GM18511 (cell line): ENCODE data around the gene LCT.
A peak's percentile ranks its signal among the peaks of the same experiment; 100 is the strongest.
"Not testable (repeated sequence)": the region's sequence is repeated elsewhere in the genome, so short reads cannot be mapped to it uniquely, and the experiment has no call there.

Experiments used
- ATAC-seq: cut with Tn5 transposase; IDR thresholded peaks from one replicate; pipeline ENCODE4 v1.9.1; 2021; ENCODE audit warnings: mild to moderate bottlenecking, moderate library complexity; ENCODE audit not compliant: unreplicated experiment

Gene LCT

DNA sequence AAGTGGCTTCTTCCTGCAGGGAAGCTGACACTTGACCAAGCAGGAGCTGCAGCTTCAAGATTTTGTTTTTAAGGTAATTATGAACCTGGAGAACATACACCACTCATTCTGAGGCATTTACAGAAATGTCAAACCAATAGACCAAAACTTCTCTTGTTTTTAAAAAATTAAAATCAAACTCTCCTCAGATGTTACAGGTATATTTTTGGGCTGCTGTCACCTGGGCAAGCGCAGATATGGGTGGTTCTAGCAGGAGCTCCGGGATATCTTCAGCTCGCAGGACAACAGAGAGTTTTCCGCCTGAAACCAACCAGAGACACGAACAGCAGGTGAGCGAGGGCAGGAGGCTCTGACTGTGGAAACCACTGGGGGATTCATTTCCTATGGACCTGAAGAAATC is 4.1 kb downstream of the LCT start:
- no peak for ATAC-seq

DNA sequence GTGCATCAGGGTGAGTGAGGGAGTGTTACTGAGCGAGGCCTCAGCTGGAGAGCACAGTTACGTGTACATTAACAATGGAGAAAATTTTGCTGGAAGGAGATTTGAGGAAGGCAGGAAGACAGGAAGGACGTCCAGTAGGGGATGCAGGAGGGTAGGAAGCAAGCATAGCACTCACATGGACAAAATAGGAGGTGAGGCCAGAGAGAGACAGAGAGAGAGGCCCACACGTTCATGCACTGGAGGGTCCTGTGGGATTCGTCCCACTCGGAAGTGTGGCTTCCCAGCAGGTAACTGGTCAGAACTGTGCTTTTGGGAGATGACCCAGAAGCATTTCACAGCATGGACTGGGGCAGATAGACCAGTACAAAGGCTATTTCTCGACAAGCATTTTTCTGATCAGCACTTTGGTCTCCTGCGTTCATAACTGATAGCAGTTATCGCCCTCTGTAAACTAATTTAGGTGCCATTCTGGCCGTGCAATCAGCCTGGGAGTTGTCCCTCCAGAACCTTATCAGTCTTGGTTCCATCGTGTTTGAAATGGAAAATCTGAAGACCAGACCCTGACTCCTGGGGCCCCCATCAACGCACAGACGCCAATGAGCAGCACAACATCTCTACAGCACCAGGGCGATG is 5.7 kb downstream of the LCT start:
- no peak for ATAC-seq

DNA sequence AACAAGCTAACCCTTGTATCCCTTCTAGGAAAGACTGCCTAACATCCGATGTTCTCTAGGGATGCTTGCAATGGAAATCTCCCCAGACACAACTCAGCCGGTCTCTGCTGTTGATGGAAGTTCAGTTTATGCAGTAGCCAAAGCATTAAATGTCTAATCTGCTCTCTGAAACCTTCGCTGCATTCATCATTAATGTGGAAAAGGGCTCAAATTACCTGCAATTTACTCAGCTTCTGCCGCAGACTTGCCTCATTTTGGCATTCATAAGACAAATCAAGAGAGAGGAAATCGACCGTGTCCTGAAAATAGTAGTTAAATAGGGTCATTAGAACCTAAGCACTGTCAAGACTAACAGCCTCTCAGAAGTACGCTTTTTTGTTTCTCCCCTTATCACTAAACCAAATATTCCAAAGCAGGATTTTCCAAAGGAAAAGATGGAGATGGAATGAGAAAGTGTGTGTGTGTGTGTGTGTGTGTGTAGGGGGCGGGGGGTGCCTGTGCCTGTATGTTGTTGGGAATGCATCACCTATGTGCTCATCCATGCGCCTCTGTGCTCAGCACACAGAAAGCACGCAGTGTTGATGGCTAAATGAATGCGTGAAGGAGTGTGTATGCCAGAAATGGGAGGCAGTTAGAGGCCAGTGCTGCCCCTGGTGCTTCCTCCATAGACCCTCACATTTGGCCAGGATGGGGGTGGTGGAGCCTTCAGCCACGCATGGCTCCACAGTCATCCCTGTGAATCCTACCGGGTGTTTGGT is 7.4 kb downstream of the LCT start:
- no peak for ATAC-seq

DNA sequence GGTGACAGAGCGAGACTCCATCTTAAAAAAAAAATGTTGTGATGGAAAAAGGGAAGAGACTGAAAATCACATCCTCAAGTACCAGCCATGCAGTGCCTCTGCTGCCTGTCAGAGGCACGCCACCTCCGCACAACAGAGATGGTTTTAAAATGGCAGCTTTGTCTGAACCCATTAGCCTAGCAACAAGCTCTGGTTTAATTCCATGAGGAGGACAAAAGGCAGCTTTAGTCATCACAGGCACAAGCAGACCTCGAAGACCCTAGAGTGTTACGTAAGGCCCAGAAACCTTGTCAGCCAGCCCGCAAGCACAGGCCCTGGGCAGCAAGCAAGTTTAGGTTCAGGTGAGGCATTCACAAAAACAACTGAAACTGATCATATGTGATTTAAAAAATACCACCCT is 10.4 kb downstream of the LCT start:
- ATAC-seq, result no peak

DNA sequence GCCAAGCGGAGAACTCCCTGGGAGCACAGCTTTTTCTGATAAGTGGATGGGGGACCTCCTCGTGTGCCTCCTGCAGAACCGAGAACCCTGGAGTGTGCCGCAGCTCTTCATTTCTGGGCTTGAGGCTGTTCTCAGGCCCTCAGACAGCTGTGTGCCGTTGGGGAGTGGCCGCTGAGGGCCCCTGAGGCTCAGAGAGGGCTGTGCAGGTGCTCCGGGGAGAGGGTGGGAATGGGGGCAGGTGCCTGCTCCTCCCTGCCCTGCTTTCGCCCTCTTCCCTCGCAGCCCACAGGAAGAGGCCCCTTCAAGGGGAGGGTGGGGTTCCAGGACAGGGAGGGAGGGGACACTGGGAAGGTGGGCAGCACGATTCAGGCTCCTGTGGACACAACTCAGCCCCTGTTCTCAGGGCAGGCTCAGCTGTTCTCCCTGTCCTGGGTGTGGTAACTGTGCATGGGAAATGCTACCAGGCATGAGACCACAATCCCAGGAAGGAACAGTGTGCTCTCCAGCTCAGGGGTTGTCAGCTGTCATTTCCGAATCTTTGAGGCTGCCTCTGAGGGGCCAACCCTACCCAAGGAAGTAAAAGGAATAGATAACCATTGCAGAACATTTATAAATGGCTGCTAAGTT is 11.3 kb downstream of the LCT start:
- no peak for ATAC-seq

DNA sequence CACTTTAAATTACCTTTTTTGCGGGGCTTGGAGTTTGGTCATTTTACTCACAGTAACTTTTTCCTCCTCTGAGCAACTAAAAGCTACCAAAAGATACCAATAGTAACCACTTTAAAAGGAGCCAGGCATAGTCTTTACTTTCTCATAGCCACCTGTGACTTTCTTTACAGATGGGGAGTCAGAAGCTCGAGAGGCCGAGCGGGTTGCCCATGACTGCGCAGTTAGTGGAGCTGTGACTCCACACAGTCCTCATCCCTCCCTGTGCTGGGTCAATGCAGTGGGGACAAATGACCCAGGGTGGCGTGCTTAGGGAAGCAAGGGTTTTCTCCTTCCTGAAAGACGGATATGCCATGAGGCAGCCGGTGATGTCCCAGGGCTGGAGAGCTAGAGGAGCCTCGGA is 11.9 kb downstream of the LCT start:
- no peak for ATAC-seq

DNA sequence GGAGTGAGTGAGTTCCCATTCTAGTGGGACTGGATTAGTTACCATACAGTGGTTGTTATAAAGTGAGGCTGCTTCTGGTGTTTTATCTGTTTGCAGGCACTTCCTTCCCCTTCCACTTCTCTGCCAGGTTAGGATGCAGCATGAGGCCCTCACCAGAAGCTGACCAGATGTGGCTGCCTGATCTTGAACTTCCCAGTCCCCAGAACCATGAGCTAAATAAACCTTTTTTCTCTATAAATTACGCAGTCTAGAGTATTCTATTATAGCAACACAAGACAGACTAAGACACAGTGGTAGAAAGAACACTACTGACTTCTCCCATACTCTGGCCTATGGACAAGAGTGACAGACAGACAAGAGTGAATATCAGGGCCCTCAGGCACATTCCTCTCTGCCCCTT is 14.1 kb downstream of the LCT start:
- no peak for ATAC-seq

DNA sequence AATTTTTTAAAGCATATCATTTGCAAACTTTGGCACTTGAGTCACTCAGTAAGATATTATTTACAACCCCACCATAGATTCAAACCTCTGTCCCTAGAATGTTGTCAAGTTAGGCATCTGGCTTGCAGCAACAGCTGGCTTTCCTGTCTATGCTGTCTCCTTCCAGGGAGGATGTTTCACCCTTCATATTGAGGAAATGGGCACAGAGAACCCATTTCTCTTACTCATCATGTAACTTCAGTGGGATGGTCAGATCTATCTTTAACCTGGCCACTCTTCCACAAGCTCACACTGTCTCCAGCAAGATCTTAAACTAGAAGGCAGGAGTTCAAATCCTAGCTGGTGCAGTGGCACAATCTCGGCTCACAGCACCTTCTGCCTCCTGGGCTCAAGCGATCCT is 15.8 kb downstream of the LCT start:
- no peak for ATAC-seq

DNA sequence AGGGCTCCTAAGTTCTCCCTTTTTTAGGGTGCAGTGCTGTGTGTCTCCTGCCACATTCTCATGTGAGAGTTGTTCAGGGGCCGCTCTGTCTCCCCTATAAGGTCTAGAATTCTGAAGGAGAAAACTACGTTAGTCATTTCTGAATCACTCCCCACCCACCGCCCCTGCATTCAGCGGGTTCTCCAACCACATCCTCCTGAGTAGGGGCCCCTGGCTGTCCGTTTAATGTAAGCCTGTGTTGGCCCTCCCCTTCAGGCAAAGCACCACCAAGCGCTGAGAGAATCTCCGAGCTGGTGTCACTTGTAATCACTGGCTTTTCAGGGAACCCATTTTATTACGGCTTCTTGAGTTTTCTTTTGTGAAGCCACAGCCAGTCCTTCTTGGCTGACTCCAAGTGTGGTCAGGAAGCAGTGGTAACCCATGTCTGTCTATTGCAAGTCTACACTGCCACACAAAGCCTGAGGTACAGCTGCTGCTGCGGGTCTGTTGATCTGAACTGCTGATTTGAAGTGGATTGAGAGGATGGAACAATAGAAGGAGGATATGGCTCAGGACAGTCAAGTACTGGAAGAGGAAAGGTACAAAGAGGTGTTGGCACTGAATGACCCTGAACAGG is 16.9 kb downstream of the LCT start:
- peak; percentile 95 for ATAC-seq

DNA sequence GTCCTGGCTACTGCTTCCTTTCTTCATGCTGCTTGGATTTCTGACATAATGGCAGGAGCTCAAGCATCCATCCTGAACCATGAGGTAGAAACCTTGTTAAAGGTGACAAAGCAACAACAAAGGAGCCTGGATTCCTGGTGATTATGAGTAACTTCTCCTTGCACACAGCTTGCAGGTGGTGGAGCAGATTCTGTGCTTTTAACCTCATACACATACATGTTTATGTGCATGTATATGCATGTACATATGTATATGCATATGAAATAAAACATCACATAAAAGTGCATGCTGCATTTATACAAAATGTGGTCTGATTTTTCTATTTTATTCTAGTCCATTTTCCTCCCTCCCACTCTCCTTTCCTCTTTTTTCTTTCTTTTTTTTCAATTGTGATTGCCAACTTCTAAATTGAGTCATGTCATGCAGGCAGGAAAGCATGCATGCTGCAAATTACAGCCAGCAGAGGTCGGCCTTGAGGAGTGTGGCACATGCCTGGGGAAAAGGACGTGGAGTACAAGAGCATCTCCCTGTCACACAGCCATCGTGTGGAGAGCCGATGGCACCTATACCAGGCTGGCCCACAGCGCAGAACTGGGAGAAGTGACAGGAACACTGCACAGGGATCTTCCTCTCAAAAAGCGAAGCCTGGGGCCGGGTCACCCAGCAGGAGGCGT is 17.9 kb downstream of the LCT start:
- ATAC-seq, result no peak

DNA sequence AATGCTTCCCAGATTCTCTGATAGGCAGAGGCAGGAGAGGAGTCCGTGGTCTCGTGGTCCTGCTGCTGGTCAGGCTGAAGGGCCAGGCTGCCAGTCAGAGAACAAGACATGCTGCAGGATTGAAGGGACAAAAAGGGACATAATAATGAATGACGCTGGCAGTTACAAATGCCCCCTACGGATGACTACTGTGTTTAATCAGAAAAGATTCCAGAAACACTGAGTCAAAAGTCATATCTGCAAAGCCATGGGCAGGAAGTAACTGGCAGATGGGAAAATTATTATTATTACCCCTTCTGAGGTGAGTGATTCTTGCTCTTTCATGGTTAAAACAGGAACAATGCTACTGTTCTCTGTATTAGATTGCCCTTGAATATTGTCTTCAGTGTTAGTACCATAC is 19.0 kb downstream of the LCT start:
- no peak for ATAC-seq

DNA sequence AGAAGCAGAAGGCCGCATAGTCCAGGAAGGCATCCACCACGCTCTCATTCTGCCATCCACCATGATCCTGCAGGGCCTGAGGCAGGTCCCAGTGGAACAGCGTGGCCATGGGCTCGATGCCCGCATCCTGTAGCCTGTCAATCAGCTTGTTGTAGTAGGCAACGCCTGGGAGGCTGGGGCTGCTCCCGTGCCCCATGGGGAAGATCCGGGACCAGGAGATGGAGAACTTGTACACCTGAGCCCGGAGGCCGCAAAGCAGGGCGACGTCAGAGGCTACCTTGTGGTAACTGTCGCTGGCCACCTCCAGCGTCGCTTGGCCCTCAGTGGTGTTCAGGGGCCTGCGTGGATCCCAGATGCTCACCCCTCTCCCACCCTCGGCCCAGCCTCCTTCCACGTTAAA is 19.5 kb downstream of the LCT start:
- no peak for ATAC-seq

DNA sequence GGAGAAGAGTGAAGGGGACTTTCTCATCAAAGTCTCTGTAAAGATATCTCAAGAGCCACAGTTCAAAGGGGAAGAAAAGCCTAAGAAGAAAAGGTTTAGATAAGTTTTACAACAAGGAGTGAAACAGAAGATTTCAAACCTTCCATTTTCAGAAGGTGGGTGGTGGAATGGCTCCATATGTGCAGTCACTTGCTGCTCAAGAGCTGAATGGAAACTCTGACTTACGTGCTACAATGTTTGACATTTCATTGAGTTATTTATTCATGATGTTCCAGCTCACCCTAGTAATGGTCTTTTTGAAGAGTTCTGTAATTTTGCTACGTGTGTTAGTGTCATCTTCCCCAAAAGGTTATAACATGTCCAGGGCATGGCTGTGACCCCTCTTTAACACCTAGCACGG is 21.7 kb downstream of the LCT start:
- no peak for ATAC-seq

DNA sequence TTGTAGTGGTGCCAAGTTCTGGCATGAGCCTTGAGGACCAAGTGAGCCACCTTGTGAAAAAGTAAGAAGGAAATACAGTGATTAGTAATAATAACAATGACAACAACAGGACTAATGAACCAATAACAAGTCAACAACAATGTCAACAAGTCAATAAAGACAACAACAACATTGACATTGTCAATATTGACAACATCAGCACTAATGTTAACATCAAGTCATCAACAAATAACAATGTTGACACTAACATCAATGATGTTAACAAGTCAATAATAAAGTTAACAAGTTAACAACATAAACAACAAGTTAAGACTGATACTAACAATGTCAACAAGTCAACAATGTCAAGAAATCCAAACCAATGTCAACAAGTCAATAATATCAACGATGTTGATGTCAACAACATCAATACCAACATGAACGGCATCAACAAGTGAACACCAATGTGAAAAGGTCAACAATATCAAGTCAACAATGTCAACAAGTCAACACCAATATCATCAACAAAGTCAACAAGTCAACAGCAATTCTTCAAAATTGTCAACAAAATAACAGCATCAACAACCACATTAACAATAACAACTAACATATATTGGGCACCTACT is 24.0 kb downstream of the LCT start:
- ATAC-seq, result no peak

DNA sequence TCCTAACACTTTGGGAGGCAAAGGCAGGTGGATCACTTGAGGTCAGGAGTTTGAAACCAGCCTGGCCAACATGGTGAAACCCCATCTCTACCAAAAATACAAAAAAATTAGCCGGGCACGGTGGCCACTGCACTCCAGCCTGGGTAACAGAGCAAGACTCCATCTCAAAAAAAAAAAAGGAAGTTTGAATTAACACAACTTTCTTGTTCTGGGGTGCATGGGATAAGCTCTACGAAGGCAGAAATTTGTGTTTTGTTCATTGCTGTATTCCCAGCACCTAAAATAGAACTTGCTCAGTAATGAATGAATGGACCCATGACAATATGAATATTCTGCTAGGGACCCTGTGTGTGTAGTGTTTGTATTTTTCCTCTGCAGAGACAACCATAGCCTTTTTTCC is 29.1 kb downstream of the LCT start:
- not testable (repeated sequence) for ATAC-seq

DNA sequence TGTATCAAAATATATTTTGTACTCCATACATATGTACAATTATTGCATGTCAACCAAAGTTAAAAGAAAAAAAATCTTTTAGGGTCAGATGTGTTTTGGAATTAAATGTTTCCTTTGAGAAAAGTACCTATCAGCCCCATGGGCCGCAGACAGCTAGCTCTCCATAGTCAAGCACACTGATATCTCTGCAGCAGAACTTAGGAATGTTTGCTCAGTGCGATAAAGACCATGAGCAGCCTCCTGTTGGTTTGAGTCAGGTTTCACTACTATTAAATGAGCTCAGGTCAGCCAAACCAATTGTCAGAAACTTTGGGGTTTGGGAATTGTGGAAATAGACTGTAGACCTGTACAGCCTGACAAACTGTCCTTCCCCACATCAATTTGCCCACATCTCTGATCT is 33.7 kb downstream of the LCT start:
- ATAC-seq, result no peak

DNA sequence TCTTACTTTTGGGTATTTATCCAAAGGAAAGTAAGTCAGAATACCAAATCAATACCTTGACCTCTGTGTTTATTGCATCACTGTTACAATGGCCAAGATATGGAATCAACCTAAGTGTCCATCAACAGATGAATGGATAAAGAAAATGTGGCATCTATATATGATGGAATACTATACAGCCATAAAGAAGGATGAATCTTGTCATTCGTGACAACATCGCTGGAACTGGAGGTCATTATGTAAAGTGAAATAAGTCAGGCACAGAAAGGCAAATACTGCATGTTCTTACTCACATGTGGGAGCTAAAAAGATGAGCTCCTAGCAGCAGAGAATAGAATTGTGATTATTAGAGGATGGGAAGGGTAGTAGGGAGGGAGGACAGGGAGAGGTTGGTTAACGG is 34.6 kb downstream of the LCT start:
- no peak for ATAC-seq

DNA sequence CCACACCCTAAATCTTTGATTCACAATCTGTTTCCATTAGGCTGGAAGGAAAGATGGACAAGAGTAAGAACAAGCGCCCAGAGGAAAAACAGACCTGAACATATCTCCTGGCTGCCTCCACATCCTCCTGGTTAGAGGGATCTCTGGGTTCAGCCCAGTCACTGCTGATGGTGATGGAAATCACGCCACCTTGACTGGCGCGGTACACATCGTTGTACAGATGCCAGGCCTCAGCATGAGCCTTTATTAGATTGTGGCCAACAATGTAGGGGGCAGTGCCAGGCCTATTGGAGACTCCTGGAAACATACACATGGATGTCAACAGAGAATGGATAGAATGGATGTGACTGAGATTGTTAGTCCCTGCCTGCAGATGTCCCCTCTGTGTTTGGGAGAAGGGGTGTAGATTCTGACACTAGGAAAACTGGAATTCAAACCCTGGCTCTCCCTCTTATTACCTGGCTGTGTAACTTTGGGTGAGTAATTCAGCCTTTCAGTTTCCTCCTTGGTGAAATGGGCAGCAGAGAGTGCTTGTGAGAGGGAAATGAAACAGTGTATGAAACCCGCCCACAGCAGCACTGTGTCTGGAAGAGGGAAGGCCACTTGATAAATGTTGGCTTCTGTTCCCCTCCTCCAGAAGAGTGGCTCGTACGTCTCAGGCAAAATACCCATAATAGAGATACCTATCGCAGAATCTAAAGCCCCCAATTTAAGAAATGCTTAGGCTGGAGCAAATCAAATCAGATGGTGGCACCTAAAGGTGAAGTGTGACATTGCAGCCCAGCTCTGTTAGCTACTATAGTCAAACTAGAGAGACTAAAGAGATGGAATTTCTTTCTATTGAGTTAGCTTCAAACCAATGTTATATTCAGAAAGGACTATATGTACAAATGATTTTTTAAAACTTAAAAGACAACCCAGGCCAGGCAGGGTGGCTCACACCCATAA is 36.2 kb downstream of the LCT start:
- no peak for ATAC-seq

DNA sequence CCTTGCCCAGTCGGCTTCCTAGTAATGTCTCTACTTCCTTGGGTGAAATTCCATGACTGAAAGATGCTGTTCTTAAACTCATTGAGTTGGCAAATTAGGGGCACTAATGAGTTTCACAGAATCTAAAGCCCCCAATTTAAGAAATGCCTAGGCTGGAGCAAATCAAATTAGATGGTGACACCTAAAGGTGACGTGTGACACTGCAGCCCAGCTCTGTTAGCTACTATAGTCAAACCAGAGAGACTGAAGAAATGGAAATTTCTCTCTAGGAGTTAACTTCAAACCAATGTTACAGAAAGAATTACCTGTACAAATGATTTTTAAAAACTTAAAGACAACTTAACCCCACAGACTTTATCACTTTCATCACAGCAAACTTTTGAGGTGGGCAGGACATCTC is 37.2 kb downstream of the LCT start:
- no peak for ATAC-seq

DNA sequence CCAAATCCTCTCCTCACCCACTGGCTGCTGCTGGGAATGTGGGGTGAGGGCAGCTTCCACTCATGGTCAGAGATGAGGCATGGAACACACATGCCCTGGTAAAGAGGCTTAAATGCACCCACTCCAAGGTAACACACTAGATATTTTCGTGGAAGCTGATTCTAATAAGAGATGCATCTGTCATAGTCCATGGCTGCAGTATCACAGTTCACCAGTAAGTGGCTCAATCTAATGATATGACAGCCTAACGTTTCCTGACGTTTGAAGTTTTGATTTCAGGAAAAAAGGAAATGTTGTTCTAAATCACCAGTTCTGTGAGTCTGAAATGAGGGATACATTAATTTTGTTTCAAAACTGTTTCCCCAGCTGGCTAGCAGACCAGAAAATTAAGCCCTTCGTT is 38.2 kb downstream of the LCT start:
- ATAC-seq, result no peak
